Measurements from ENCODE around the gene FYCO1. TPM values are rescaled to one million over a fixed set of nuclear protein-coding genes. Genes with fewer than 3 reads are reported as not detected.

FYCO1 gene
- total RNA-seq, 1 donor from 2014 or later = 40.9 TPM

DNA sequence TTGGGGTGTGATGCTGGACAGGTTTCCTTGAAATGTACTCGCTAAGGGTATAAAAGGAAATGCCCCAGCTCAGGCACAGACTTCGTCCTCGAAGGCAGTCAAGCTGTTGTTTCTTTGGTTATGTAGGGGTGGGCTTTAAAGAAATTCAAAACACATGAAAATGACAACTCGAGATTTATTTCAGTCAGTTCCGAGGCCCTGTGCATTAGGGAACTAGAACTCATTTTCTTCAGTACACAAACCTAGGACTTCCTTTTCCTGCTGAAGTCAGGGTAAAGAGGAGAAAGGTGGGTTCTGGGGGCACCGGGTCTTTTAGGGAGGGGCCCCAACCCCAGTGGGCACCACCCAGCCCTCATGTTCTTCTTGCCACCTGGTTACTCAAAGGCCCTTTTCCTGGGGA lies 101.6 kb downstream of the FYCO1 start:
- TF ChIP-seq, protein P1, sequence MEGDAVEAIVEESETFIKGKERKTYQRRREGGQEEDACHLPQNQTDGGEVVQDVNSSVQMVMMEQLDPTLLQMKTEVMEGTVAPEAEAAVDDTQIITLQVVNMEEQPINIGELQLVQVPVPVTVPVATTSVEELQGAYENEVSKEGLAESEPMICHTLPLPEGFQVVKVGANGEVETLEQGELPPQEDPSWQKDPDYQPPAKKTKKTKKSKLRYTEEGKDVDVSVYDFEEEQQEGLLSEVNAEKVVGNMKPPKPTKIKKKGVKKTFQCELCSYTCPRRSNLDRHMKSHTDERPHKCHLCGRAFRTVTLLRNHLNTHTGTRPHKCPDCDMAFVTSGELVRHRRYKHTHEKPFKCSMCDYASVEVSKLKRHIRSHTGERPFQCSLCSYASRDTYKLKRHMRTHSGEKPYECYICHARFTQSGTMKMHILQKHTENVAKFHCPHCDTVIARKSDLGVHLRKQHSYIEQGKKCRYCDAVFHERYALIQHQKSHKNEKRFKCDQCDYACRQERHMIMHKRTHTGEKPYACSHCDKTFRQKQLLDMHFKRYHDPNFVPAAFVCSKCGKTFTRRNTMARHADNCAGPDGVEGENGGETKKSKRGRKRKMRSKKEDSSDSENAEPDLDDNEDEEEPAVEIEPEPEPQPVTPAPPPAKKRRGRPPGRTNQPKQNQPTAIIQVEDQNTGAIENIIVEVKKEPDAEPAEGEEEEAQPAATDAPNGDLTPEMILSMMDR (IDR thresholded peaks at IDR 0.05) = no peak
- no peak overlapping the region for H3K4me3 ChIP-seq
- no peaks in the 10 kb centered on the region for H3K27me3 ChIP-seq (ENCODE audit: low read depth)
- no peak for DNase-seq
- no peaks in the 10 kb centered on the region for H3K36me3 ChIP-seq
- H3K27ac ChIP-seq = no peak overlapping the region
- intact Hi-C loops (cut with DNase I) = no loop called here
- H3K9me3 ChIP-seq = no peaks in the 10 kb centered on the region
- no peaks in the 10 kb centered on the region for H3K4me1 ChIP-seq
- no peak for ATAC-seq

DNA sequence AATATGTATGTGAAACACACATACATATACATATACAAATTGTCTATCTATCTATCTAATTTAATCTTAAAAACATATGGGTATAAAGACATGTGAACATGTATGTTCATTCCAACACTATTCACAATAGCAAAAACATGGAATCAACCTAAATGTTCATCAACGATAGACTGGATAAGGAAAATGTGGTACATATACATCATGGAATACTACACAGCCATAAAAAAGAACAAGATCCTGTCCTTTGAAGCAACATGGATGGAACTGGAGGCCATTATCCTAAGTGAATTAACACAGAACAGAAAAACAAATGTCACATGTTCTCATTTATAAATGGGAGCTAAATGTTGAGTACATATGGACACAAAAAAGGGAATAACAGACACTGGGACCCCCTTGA lies 103.5 kb downstream of the FYCO1 start:
- ATAC-seq = no peak
- no peaks in the 10 kb centered on the region for H3K9me3 ChIP-seq
- intact Hi-C loops (cut with DNase I) = no loop called here

GRCh38 chr3:45890405-45890804 lies 105.2 kb downstream of the FYCO1 start:
- Histone ChIP-seq H3K4me1 (no peaks in the 10 kb centered on the region), H3K27me3 (ENCODE audit: low read depth) (no peaks in the 10 kb centered on the region), H3K36me3 (no peaks in the 10 kb centered on the region), H3K27ac (no peak overlapping the region), H3K4me3 (no peak overlapping the region), H3K9me3 (no peaks in the 10 kb centered on the region)
- ATAC-seq (no peak), DNase-seq (no peak)
- TF ChIP-seq, protein P1 (IDR thresholded peaks at IDR 0.05) = no peak
- intact Hi-C loops (cut with DNase I) = no loop called here

More for the DNA sequence above, 103.5 kb downstream of the FYCO1 start:
- Histone ChIP-seq H3K4me1 (no peaks in the 10 kb centered on the region), H3K36me3 (no peaks in the 10 kb centered on the region), H3K27ac (no peak overlapping the region), H3K4me3 (no peak overlapping the region), H3K27me3 (ENCODE audit: low read depth) (no peaks in the 10 kb centered on the region)
- DNase-seq = no peak
- TF ChIP-seq, protein P1 (IDR thresholded peaks at IDR 0.05) = no peak

GRCh38 chr3:45889337-45889736 lies 106.3 kb downstream of the FYCO1 start:
- intact Hi-C loops (cut with DNase I) = no loop called here
- Histone ChIP-seq H3K27me3 (ENCODE audit: low read depth) (no peaks in the 10 kb centered on the region), H3K9me3 (no peaks in the 10 kb centered on the region), H3K27ac (no peak overlapping the region), H3K4me3 (no peak overlapping the region), H3K4me1 (no peaks in the 10 kb centered on the region), H3K36me3 (no peaks in the 10 kb centered on the region)
- ATAC-seq = no peak
- DNase-seq = no peak
- TF ChIP-seq, protein P1 (IDR thresholded peaks at IDR 0.05) = no peak

- Histone ChIP-seq H3K4me1 (no peaks in the 10 kb centered on the region), H3K27me3 (ENCODE audit: low read depth) (no peaks in the 10 kb centered on the region), H3K4me3 (no peak overlapping the region), H3K9me3 (no peaks in the 10 kb centered on the region), H3K27ac (no peak overlapping the region), H3K36me3 (no peaks in the 10 kb centered on the region)
- TF ChIP-seq, protein P1 (IDR thresholded peaks at IDR 0.05) = no peak
- DNase-seq (no peak), ATAC-seq (no peak)
- intact Hi-C loops (cut with DNase I) = no loop called here
Observed at GRCh38 chr3:45887759-45888511, 107.7 kb downstream of the FYCO1 start.
